COLO829 (cell line): ENCODE data around the gene ADCY5.

Experiments used
- DNase-seq: peaks from one replicate; pipeline ENCODE4 v3.0.0; 2012; ENCODE audit warnings: low spot score

The ADCY5 gene

GRCh38 chr3:123300583-123300982 lies 148.3 kb downstream of the ADCY5 start:
- no peak for DNase-seq

GRCh38 chr3:123300056-123300455 lies 148.8 kb downstream of the ADCY5 start:
- no peak for DNase-seq

DNA sequence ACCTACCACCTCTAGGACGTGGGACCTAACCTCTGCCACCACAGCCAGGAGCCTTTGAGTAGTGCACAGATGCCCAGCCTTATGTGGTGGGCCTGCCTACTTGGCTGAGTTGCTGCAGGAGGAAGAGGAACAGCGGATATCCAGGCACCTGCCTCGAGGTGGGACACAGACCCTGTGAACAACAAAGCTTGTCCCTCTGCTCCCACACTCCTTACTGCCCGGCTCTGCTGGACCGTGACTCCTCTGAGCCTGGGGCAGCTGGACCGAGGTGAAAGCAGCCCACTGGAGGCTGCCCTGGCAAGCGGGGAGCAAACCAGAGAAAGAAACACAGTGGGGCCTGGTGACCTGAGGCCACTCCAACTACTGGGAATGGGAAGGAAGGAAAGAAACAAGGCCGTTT lies 149.3 kb downstream of the ADCY5 start:
- DNase-seq = no peak

DNA sequence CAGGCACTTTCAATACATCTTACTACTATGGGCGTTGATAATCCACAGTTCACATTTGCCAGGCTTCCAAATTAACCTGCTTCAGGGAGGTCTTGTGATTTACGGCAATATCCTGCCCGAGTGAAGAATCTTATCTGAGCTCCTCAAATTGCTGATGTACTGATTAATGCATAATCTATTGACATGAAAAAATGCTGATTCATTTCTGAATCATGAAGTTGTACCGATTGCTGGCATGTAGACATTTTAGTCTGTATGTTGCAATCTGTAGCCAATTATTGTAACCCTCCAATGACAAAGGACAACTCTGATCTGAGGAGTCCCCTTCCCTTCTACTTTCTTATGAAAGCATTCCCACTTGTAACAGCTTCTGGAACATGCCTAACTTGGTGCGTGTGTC lies 150.0 kb downstream of the ADCY5 start:
- DNase-seq = no peak

DNA sequence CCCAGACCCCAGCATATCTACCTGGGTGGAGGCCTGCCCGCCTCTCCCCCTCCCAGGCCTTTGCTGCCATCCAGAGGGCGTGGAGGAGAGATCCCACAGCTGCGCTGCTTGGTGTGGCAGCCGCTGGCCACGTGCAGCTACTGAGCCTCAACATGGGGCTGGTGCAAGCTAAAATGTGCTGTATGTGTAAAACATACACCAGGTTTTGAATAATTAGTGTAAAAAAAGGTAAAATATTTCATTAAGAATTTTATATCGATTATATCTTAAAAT lies 151.3 kb downstream of the ADCY5 start:
- no peak for DNase-seq

DNA sequence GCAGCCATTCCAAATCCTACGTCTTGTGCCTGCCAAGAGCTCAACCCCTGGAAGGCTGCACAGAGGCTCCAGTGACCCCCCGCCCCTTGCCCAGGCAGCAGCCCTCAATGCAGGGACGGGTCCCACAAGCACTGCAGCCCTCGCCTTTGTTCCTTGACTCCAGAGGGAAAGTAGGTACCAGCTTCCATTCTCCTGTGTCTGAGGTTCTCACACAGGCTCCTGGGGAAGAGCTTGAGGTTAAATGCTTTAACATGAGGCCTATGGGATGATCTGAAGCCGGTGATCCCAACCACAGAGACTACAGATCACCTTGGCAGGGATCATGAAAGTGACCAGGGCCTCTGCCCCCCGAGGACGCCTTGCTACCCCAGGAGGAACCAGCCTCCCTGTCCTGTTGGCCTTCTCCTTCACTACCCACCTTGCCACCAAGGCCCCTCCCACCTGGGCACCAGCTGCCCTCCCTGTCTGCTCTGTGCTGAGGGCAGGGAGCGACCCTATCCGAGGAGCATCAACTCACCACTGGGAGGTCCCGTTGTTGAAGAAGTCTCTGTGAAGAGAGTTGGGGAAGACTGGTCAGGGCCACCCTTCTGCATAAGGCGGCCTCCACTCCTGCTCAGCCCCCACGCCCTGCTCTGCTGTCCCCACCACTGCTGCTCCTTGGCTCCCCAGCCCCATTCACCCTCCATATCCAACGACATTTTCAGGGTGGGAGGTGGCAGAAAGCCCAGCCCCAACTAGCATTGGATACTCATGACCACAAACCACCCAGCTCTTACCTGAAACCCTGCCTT lies 151.9 kb downstream of the ADCY5 start:
- no peak for DNase-seq

DNA sequence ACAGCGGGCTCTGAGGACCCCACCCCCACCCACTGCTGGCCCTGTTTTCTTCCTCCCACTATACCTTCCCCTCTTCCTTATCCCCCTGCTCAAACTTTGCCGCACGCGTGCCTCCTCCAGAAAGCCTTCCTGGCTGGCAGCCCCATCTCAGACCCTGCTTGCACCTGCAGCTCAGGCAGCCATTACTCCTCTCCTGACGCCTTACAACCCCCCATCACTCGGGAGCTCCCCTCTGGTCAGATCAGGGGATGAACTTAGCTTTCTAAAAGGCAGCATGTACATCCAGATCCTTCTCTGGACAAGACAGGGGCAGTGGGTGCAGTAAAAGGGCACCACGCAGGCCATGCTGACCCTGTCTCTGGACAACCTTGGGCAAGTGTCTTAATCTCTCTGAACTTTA lies 152.6 kb downstream of the ADCY5 start:
- DNase-seq = no peak

DNA sequence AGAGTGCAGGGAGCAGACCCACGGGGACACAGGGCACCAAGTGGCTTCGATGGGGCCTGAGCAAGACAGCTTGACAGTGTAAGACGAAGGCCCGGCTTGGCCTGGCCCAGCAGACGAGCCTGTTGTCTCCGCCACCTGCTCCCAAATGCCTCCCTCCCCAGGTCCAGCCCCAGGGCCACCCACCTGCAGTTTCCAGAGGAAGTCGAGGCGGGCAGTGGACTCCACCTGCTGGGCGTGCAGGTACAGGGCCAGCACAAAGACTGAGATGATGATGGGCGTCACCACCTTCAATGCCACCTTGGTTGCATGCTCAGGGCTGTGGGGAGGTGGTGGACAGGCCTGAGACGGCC lies 153.0 kb downstream of the ADCY5 start:
- no peak for DNase-seq

DNA sequence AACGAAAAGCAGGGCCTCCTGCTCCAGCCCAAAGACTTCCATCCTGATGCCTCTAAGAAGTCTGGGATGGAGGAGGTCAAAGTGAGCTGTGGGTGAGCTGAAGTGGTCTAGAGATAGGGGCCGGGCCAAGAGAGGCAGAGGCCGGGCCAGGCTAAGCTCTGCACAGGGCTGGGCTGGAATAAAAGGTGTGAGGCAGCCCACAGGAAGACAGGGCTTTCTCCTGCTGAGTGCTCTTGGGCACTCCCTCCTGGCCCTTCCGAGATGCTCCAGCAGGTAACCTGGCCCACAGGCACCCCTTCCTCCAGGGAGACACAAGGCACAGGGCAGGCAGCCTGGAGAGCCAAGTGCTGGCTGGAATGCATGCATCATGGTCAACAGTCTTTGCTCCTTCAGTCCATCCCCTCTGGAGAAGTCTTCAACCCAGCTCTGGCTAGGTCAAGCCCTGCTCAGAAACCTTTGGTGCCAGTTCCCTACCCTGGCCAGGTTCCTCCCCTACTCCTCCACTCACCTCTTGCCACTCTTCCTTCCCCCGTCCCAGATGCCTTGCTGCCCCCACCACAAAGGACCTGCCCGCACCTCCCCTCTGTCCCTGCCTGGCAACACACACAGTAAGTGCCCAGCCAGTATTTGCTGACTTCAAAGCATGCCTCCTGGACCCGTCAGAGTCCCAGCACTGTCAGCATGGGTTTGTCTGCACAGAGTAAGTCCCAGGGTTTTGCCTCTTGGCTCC lies 153.6 kb downstream of the ADCY5 start:
- no peak for DNase-seq

- DNase-seq = no peak
Measured at GRCh38 chr3:123294296-123294938, 154.5 kb downstream of the ADCY5 start.

DNA sequence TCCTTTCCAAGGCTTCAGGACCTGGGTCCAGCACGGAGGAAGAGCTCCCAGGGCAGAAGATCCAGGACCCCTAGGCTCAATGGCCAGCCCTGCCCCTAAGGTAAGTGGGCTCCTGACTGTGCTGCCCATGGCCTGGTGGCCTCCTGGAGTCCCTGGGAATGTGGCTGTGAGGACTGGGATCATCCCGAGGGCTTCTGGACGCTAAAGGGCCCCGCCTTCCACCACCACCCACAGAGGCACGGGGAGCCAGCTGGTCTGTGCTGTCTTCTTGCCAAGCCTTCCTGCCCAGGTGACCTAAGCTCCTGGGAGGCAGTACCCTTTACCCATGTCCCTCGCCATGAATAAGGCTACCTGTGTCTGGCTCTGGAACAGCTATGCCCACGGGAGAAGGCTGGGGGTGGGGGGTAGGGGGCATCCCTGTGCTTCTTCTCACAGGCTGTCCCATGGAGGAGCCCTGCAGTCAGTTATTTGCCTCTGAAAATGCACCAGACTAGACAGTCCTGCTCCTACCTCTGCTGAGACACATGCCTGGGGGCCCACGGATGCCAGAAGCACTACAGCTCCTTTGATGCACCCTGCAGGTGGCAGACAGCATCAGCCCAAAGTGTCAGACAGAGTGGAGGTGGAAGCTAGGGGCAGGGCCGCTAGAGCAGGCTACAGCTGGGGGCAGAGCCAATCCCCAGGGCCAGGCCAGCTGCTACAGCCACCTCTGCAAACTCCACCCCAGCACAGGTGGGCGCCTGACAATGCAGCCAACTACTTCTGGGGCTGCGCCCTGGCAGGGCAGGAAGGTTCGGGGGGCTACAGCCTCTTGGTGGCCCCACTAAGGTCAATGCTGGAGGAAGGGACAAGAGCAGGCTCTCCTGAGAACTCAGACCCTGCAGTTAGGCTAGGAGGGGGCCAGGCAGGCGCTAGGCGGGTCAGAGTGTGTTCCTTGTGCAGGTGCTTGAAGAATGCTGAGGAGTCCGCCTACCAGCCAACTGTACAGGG lies 156.3 kb downstream of the ADCY5 start:
- DNase-seq = no peak

DNA sequence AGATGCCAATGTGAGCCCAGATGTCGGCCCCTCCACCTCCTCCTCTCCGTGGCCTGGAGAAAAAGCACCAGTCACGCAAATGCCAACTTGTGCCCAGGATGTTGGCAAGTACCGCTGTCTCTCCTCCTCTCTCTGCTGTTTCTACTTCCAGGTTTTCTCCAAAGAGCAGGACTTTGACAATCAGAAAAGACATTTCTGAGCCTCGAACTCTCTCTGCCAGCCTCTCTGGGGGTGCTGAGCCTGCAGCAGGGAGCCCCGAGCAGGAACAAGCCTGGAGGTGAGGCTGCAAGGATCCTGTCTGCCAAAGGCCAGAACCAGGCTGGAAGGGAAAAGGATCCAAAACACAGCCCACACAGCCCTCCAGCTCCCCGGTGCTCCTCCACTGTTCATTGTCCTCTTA lies 157.5 kb downstream of the ADCY5 start:
- no peak for DNase-seq

DNA sequence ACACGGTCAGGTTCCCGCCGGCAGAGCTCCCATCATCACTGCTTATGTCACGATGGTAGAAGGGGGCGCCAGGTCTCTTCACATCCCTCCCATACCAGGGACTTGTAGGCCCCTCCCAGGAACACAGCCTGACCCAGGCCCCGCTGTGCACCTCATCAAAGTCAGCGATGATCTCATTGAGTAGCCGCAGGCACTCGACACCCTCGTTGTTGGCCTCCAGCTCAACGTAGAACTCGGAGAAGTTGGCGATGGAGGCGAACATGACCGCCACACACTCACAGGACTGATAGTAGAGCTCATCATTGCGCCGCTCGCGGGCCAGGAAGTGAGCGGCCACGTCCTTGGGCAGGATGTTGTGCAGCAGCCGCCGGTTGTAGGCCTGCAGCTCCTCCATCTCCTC lies 157.9 kb downstream of the ADCY5 start:
- DNase-seq = no peak

DNA sequence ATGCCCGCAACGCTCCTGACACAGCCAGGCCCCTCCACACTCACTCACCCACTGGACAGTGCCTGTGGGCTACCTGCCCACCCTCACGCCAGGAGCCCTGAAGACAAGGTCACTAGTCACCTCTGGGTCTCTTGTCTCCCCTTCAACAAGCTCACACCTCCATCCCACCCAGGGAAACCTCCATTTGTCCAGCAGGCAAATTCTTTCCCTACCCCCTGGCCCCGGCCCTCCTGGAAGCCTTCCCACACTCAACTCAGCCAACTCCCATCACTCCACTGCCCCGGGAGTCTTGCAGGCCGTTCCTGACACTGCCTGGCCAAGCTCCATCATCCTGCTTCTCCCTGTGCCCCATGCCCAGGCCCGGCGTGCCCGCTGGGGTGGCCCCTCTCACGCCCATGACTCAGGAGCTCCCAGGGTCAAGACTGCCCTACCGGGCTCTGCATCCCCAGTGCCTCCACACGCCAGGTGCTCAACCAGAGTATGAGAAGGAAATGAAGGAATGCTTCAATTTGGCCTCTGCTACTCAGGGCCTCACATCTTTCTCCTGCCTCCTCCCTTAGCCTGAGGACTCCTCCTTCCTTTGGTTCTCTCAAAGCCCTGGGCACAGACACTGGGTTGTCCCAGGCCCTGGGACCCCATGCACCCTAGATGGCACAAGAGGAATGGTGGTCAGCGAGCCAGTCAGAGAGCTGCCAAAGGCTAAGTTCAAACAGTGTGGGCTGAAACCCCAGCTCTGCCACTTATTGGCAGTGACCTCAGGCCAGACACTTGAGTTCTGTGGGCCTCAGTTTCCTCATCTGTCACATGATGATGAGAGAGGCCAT lies 158.6 kb downstream of the ADCY5 start:
- DNase-seq = no peak

DNA sequence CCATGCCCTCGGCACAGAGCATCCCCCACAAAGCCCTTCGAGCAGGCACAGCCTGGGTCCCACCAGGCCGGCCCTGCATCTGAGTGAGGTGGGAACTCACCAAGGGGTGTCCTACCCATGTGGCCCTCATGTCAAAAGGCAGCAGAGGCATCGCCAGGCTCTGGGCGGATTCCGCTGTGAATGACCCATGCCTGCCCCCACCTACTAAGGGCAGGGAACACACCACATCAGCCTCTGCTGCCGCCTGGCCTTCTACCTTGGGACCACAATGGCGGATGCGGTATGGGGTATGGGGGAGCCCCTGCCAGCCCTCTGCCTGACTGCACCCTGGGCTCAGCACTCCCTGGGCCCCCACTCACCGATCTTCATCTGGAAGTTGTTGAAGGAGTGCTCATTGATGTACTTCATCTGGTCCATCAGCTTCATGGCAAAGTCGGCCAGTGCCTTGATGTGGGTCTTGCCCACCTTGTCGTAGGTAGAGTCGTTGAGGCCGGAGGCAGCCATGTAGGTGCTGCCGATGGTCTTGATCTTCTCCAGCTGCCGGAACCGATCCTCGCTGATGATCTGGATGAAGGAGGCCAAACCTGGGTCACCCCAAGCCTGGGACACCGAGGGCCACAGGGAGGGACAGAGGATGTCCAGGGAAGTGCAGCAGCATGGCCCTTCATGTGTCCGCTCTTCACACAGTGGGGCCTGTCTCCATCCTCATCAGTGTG lies 159.3 kb downstream of the ADCY5 start:
- DNase-seq = no peak

DNA sequence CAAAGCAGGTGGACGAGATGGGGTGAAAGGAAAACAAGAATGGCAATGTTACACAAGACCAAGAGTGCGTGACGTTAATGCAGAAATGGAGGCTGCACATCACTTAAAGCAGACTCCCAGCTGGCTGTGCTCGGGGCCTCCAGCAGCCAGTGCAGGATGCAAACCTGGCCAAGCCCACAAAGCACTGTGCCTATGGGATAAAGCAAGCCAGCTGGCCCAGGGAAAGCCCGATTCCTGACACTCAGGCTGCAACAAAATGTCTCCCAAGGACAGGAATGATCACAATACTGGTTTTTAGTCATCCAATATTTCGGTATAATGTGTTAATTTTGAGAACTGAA lies 161.0 kb downstream of the ADCY5 start:
- no peak for DNase-seq

- DNase-seq = no peak
Measured at GRCh38 chr3:123287051-123287961, 161.6 kb downstream of the ADCY5 start.

- DNase-seq = peak; percentile 81
Measured at GRCh38 chr3:123286308-123287023, 162.4 kb downstream of the ADCY5 start.

DNA sequence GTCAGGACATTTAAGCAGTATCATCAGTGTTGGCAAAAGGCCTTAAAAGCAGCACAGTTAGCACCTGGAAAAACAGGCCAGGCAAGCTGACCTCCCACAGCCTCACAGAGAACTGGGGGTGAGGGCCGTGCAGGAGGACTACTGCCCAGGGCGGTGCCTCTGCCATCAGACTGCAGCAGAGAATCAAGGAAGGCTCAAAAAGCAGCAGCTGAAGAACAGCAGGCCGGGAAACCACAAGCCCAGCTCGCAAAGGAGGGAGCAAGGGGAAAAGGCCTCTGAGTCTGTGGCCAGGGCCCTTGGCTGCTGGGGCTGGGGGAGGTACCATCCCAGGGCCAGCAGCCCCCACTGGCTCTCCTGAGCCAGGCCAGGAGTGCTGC lies 163.0 kb downstream of the ADCY5 start:
- DNase-seq = no peak
